MCF 10A (cell line): Measurements from ENCODE around the gene MITF. TPM values are rescaled to one million over a fixed set of nuclear protein-coding genes. Genes with fewer than 3 reads are reported as not detected.
"Not testable (repeated sequence)": the region's sequence is repeated elsewhere in the genome, so short reads cannot be mapped to it uniquely, and the experiment has no call there.

Experiments
- BruUV-seq: library from RNA; stranded (reverse); fragments of 400-500 nt; replicated peaks from 2 replicates; lab custom pipeline; 2021; lab: Mats Ljungman, UMichigan
- CTCF ChIA-PET: fragments of 300-600 bp; sonication (Branson Sonifier 250); formaldehyde crosslinking; extraction: SDS; loops from one replicate; lab custom pipeline; 2021; ENCODE audit warnings: antibody characterized with exemption, inconsistent platforms; lab: Yijun Ruan, JAX
- POLR2A ChIA-PET: fragments of 300-600, 350-650 bp; sonication (Branson Sonifier 250); formaldehyde crosslinking; extraction: SDS; loops from one replicate; lab custom pipeline; 2020; ENCODE audit warnings: antibody characterized with exemption, inconsistent platforms; lab: Yijun Ruan, JAX
- DNase-seq: peaks from one replicate; pipeline ENCODE4 v3.0.0-alpha.2; 2018; ENCODE audit not compliant: unreplicated experiment
- H3K27ac Mint-ChIP-seq: one replicate; pipeline ENCODE4 v1.8.0; 2022; ENCODE audit warnings: mild to moderate bottlenecking, low read depth, mixed read lengths; ENCODE audit not compliant: unreplicated experiment
- H3K27me3 Mint-ChIP-seq: one replicate; pipeline ENCODE4 v1.8.0; 2022; ENCODE audit warnings: mixed read lengths; ENCODE audit not compliant: insufficient read depth, unreplicated experiment
- H3K36me3 Mint-ChIP-seq: one replicate; pipeline ENCODE4 v1.8.0; 2022; ENCODE audit warnings: mild to moderate bottlenecking, moderate library complexity, mixed read lengths; ENCODE audit not compliant: insufficient read depth, unreplicated experiment
- H3K4me1 Mint-ChIP-seq: one replicate; pipeline ENCODE4 v1.8.0; 2022; ENCODE audit warnings: mixed read lengths; ENCODE audit not compliant: insufficient read depth, unreplicated experiment
- H3K4me3 Mint-ChIP-seq: one replicate; pipeline ENCODE4 v1.8.0; 2022; ENCODE audit warnings: mild to moderate bottlenecking, moderate library complexity, mixed read lengths; ENCODE audit not compliant: unreplicated experiment
- H3K9me3 Mint-ChIP-seq: one replicate; pipeline ENCODE4 v1.8.0; 2022; ENCODE audit warnings: mixed read lengths; ENCODE audit not compliant: unreplicated experiment
- CTCF ChIP-seq: fragments of 200-600 bp; IDR thresholded peaks from one replicate; pipeline ENCODE4 v1.8.0; 2022; ENCODE audit warnings: antibody characterized with exemption, mild to moderate bottlenecking; ENCODE audit not compliant: unreplicated experiment
- intact Hi-C: fragments of 100-400 bp; cut with micrococcal nuclease; formaldehyde crosslinking; loops from 2 replicates; pipeline ENCODE4 v1.14.1; 2022
- total RNA-seq: library from RNA; stranded (reverse); gene quantifications from 2 replicates; pipeline ENCODE4 v1.2.3, GENCODE V29; 2022

Gene MITF
- total RNA-seq, 1 experiment from 2014 or later: 16.1 TPM

GRCh38 chr3:69791919-69792399 lies 52.7 kb downstream of the MITF start:
- H3K4me1 Mint-ChIP-seq: peaks cover 25% of the 10 kb centered on the region
- H3K9me3 Mint-ChIP-seq: no peaks in the 10 kb centered on the region
- intact Hi-C loops: loop anchor here (1.0 to 5.0 kb wide), 4 partner anchors 53 to 156 kb away; partner anchors contain the start of gene MITF
- CTCF ChIA-PET: interaction anchor here (0.5 to 9.2 kb wide), 28 partner anchors 10 to 633 kb away, joined by 3 to 235 read pairs (median 4); partner anchors contain the start of gene MITF
- BruUV-seq: no TSS peak
- peak; percentile 71 for TF ChIP-seq CTCF
- H3K27me3 Mint-ChIP-seq: no peaks in the 10 kb centered on the region
- H3K4me3 Mint-ChIP-seq: no peak overlapping the region
- H3K27ac Mint-ChIP-seq: no peak overlapping the region
- H3K36me3 Mint-ChIP-seq: no peaks in the 10 kb centered on the region
- peak; percentile 44 for DNase-seq
- POLR2A ChIA-PET: interaction anchor here (0.6 to 3.1 kb wide), 7 partner anchors 11 to 282 kb away, joined by 3 to 24 read pairs (median 4); partner anchors contain the start of gene MITF

- H3K36me3 Mint-ChIP-seq, H3K4me3 Mint-ChIP-seq, DNase-seq, H3K27ac Mint-ChIP-seq, H3K9me3 Mint-ChIP-seq, POLR2A ChIA-PET, BruUV-seq, intact Hi-C loops, H3K27me3 Mint-ChIP-seq: not testable (repeated sequence)
- peaks cover 11% of the 10 kb centered on the region for H3K4me1 Mint-ChIP-seq
- CTCF ChIA-PET: interaction anchor here (0.7 to 9.2 kb wide), 3 partner anchors 19 to 103 kb away, joined by 3 to 235 read pairs (median 9); no protein-coding TSS in a partner anchor
Observed at GRCh38 chr3:69796126-69796525, 56.9 kb downstream of the MITF start.

GRCh38 chr3:69803681-69804270 lies 64.5 kb downstream of the MITF start:
- Mint-ChIP-seq H3K4me1 (no peaks in the 10 kb centered on the region), H3K27me3 (no peaks in the 10 kb centered on the region), H3K36me3 (no peaks in the 10 kb centered on the region), H3K27ac (no peak overlapping the region), H3K4me3 (no peak overlapping the region), H3K9me3 (no peaks in the 10 kb centered on the region)
- no peak for TF ChIP-seq CTCF
- ChIA-PET CTCF (interaction anchor here (1.0 kb wide), 1 partner anchor 11 kb away, joined by 3 read pairs; no protein-coding TSS in a partner anchor), POLR2A (no interaction called here)
- intact Hi-C loops: no loop called here
- no TSS peak for BruUV-seq
- DNase-seq: no peak

- Mint-ChIP-seq H3K9me3 (no peaks in the 10 kb centered on the region), H3K36me3 (no peaks in the 10 kb centered on the region), H3K27me3 (no peaks in the 10 kb centered on the region), H3K4me3 (no peak overlapping the region), H3K4me1 (no peaks in the 10 kb centered on the region), H3K27ac (no peak overlapping the region)
- TF ChIP-seq CTCF: no peak
- ChIA-PET POLR2A (no interaction called here), CTCF (interaction anchor here (0.6 to 1.4 kb wide), 5 partner anchors 15 to 159 kb away, joined by 3 to 8 read pairs (median 3); no protein-coding TSS in a partner anchor)
- DNase-seq: no peak
- intact Hi-C loops: no loop called here
- BruUV-seq: no TSS peak
Observed at GRCh38 chr3:69805491-69805890, 66.2 kb downstream of the MITF start.
